HEK293T (cell line): ENCODE data around the gene CEP192.
"Not testable (repeated sequence)": the region's sequence is repeated elsewhere in the genome, so short reads cannot be mapped to it uniquely, and the experiment has no call there.

Experiments used
- CTCF ChIA-PET: fragments of 350-600 bp; formaldehyde crosslinking; extraction: SDS; loops from one replicate; lab custom pipeline; 2021; ENCODE audit warnings: antibody characterized with exemption, inconsistent platforms; lab: Yijun Ruan, JAX
- POLR2A ChIA-PET: fragments of 350-600 bp; formaldehyde crosslinking; extraction: SDS; loops from one replicate; lab custom pipeline; 2020; ENCODE audit warnings: antibody characterized with exemption, inconsistent platforms; lab: Yijun Ruan, JAX
- DNase-seq: peaks from one replicate; pipeline ENCODE4 v3.0.0; 2012; ENCODE audit warnings: mixed read lengths; ENCODE audit errors: extremely low spot score
- ARNT ChIP-seq: fragments of 450-650 bp; IDR thresholded peaks from 2 replicates; pipeline ENCODE4 v1.6.1; 2017; ENCODE audit warnings: mild to moderate bottlenecking
- BHLHE40 ChIP-seq: fragments of 450-650 bp; IDR thresholded peaks from 2 replicates; pipeline ENCODE4 v1.6.1; 2016; ENCODE audit warnings: mild to moderate bottlenecking, moderate library complexity, borderline replicate concordance
- CTBP1 ChIP-seq: fragments of 450-650 bp; IDR thresholded peaks from 2 replicates; pipeline ENCODE4 v1.6.1; 2016; ENCODE audit warnings: borderline replicate concordance
- ELF4 ChIP-seq: fragments of 450-650 bp; IDR thresholded peaks from 2 replicates; pipeline ENCODE4 v1.6.1; 2017; ENCODE audit warnings: antibody characterized with exemption
- FOXA1 ChIP-seq: fragments of 450-650 bp; IDR thresholded peaks from 2 replicates; pipeline ENCODE4 v1.6.1; 2016; ENCODE audit warnings: mild to moderate bottlenecking
- FOXK2 ChIP-seq: fragments of 450-650 bp; IDR thresholded peaks from 2 replicates; pipeline ENCODE4 v1.6.1; 2016; ENCODE audit warnings: mild to moderate bottlenecking
- FOXM1 ChIP-seq: fragments of 450-650 bp; IDR thresholded peaks from 2 replicates; pipeline ENCODE4 v1.6.1; 2017; ENCODE audit warnings: mild to moderate bottlenecking, borderline replicate concordance
- HDGF ChIP-seq: fragments of 450-650 bp; IDR thresholded peaks from 2 replicates; pipeline ENCODE4 v1.6.1; 2017; ENCODE audit warnings: antibody characterized with exemption, borderline replicate concordance
- L3MBTL2 ChIP-seq: fragments of 450-650 bp; conservative IDR thresholded peaks from 2 replicates; pipeline ENCODE4 v1.6.1; 2016; ENCODE audit warnings: mild to moderate bottlenecking
- LEF1 ChIP-seq: fragments of 450-650 bp; IDR thresholded peaks from 2 replicates; pipeline ENCODE4 v1.6.1; 2017; ENCODE audit warnings: mild to moderate bottlenecking, borderline replicate concordance
- NFRKB ChIP-seq: fragments of 450-650 bp; IDR thresholded peaks from 2 replicates; pipeline ENCODE4 v1.6.1; 2016; ENCODE audit warnings: mild to moderate bottlenecking, moderate library complexity
- PKNOX1 ChIP-seq: fragments of 450-650 bp; IDR thresholded peaks from 2 replicates; pipeline ENCODE4 v1.6.1; 2016
- SP1 ChIP-seq: fragments of 450-650 bp; IDR thresholded peaks from 2 replicates; pipeline ENCODE4 v1.6.1; 2017
- SUZ12 ChIP-seq: fragments of 450-650 bp; IDR thresholded peaks from 2 replicates; pipeline ENCODE4 v1.6.1; 2016; ENCODE audit warnings: mild to moderate bottlenecking
- TARDBP ChIP-seq: fragments of 450-650 bp; IDR thresholded peaks from 2 replicates; pipeline ENCODE4 v1.6.1; 2016
- ZNF384 ChIP-seq: fragments of 450-650 bp; IDR thresholded peaks from 2 replicates; pipeline ENCODE4 v1.6.1; 2016

Gene CEP192

GRCh38 chr18:12996661-12997292, 5.6 kb downstream of the CEP192 start:
- no peak for DNase-seq
- ChIA-PET POLR2A (no interaction called here), CTCF (no interaction called here)
- TF ChIP-seq L3MBTL2 (no peak), ZNF384 (no peak), ARNT (no peak), BHLHE40 (no peak), ELF4 (no peak), NFRKB (no peak), FOXK2 (no peak), FOXM1 (no peak), PKNOX1 (no peak), TARDBP (no peak), HDGF (no peak), SP1 (no peak), FOXA1 (no peak), LEF1 (no peak), CTBP1 (no peak), SUZ12 (no peak)

GRCh38 chr18:12997330-12997729, 6.2 kb downstream of the CEP192 start:
- POLR2A ChIA-PET, CTCF ChIA-PET: not testable (repeated sequence)

GRCh38 chr18:12998332-12999060, 7.3 kb downstream of the CEP192 start:
- CTCF ChIA-PET = no interaction called here
- TF ChIP-seq ELF4 = no peak
- no peak for TF ChIP-seq FOXA1
- no peak for TF ChIP-seq NFRKB
- no peak for TF ChIP-seq LEF1
- no peak for TF ChIP-seq FOXM1
- no peak for TF ChIP-seq L3MBTL2
- TF ChIP-seq BHLHE40 = no peak
- TF ChIP-seq SUZ12 = no peak
- no peak for TF ChIP-seq ZNF384
- TF ChIP-seq CTBP1 = no peak
- POLR2A ChIA-PET = interaction anchor here (2.8 kb wide), 1 partner anchor 7 kb away, joined by 15 read pairs; the partner anchor contains the start of gene CEP192
- no peak for DNase-seq

More at GRCh38 chr18:12997330-12997729, 6.2 kb downstream of the CEP192 start:
- DNase-seq = not testable (repeated sequence)

- DNase-seq = peak; percentile 57
- no peak for TF ChIP-seq ELF4
- TF ChIP-seq ZNF384 = peak; percentile 88
- ChIA-PET POLR2A (no interaction called here), CTCF (interaction anchor here (0.6 kb wide), 1 partner anchor 16 kb away, joined by 4 read pairs; no protein-coding TSS in a partner anchor)
These were observed 12.3 kb downstream of the CEP192 start for GRCh38 chr18:13003466-13003896.

GRCh38 chr18:13004396-13004795, 13.2 kb downstream of the CEP192 start:
- POLR2A ChIA-PET = interaction anchor here (2.3 kb wide), 1 partner anchor 13 kb away, joined by 8 read pairs; the partner anchor contains the start of gene CEP192
- DNase-seq = no peak
- TF ChIP-seq NFRKB = no peak
- no peak for TF ChIP-seq FOXK2
- TF ChIP-seq BHLHE40 = no peak
- no peak for TF ChIP-seq SP1
- no peak for TF ChIP-seq FOXA1
- CTCF ChIA-PET = interaction anchor here (0.6 kb wide), 1 partner anchor 15 kb away, joined by 4 read pairs; no protein-coding TSS in a partner anchor

- ChIA-PET POLR2A (interaction anchor here (2.3 kb wide), 1 partner anchor 14 kb away, joined by 8 read pairs; the partner anchor contains the start of gene CEP192), CTCF (no interaction called here)
- TF ChIP-seq FOXM1 (no peak), SP1 (no peak), TARDBP (no peak), LEF1 (no peak), ELF4 (no peak), HDGF (no peak), FOXK2 (no peak), ZNF384 (no peak), SUZ12 (no peak), CTBP1 (no peak), L3MBTL2 (no peak), FOXA1 (no peak), ARNT (no peak)
- no peak for DNase-seq
These were observed 14.1 kb downstream of the CEP192 start for GRCh38 chr18:13005289-13005688.

- ChIA-PET CTCF (no interaction called here), POLR2A (interaction anchor here (2.3 kb wide), 1 partner anchor 16 kb away, joined by 8 read pairs; the partner anchor contains the start of gene CEP192)
- no peak for DNase-seq
- TF ChIP-seq ARNT (no peak), SUZ12 (no peak), HDGF (no peak), L3MBTL2 (no peak), FOXK2 (no peak), CTBP1 (no peak), PKNOX1 (no peak), ELF4 (no peak), TARDBP (no peak), FOXM1 (no peak), BHLHE40 (no peak), FOXA1 (no peak), SP1 (no peak), NFRKB (no peak), ZNF384 (no peak), LEF1 (no peak)
These were observed 15.5 kb downstream of the CEP192 start for GRCh38 chr18:13006531-13007247.
